GM19463 (cell line): Measurements from ENCODE around the gene S100P.
"Not testable (repeated sequence)": the region's sequence is repeated elsewhere in the genome, so short reads cannot be mapped to it uniquely, and the experiment has no call there.

ENCODE experiments used
- ATAC-seq: cut with Tn5 transposase; IDR thresholded peaks from one replicate; pipeline ENCODE4 v1.9.1; 2021; ENCODE audit warnings: mild to moderate bottlenecking, moderate library complexity; ENCODE audit not compliant: unreplicated experiment

S100P gene

DNA sequence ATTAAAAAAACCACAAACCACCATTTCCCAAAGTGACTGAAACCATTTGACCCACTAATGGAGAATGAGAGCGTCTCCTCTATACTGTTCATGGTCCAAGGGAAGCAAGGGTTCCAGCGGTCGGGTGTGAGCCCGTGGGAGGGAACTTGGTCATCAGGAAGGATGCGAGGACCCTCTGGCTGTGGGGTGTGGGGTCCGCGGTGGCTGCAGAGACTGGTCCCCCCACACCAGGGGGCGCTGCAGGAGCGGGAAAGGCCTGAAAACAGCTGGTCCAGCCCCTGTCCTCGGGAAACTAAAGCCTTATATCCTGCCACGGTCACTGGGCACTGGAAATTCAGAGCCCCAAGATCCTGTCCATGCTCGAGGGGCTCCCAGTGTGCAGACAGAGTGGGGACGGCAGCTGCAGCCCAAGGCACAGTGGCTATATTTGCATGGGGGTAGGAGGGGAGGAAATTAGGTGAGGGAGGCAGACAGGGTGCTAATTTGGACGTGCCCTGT, 26.6 kb downstream of the S100P start:
- no peak for ATAC-seq

DNA sequence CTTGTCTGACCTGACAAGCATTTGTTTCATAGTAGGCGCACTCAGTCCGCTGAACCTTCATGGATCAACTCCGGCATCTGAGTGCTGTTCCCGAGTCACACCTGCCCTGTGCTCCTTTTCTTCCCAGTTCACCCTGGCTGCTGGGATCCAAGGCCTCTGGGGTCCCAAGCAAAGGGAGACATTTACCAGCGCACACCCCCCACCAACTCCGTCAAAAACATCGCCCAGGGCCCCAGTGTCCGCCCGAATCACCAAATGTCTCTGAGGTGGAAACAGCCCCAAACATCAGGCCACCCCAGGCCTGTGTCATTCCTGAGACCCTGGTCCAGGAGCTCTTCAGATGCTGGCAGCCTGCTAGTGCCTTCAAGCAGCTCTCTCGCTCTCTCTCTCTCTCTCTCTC, 27.4 kb downstream of the S100P start:
- no peak for ATAC-seq

DNA sequence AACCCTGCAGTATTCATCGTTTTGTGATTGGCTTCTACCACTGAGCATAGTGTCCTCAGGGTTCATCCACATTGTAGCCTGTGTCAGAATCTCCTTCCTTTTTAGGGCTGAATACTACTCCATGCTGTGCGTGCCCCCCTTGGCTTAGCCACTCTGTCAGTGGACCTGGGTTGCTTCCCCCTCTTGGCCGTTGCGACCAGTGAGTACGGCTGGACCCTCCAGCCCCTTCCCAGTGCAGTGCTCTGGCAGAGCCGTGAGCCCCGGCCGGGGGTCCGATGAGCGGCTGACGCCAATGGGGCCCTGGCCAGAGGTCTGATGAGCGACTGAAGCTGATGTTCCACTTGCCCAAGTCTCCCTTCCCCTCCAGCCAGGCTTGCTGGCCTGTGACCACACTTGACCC, 29.2 kb downstream of the S100P start:
- no peak for ATAC-seq

DNA sequence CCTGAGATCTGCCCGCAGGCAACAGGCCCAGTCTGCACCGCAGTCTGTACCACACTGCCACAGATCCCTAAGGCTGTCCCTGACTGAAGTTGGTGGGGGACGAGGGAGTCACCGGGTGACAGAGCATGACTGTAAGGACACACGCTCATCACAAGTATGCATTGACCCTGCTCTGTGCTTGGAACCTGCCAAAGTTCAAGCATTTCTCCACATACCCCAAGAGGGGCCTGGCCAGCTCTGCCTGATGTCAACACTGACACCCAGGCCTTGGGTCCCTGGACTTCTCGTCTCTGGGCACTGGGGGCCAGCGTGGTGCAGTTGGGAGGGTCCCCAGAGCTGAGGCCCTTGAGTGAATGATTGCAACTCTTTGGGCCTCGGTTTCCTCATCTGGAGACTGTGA, 30.2 kb downstream of the S100P start:
- no peak for ATAC-seq

DNA sequence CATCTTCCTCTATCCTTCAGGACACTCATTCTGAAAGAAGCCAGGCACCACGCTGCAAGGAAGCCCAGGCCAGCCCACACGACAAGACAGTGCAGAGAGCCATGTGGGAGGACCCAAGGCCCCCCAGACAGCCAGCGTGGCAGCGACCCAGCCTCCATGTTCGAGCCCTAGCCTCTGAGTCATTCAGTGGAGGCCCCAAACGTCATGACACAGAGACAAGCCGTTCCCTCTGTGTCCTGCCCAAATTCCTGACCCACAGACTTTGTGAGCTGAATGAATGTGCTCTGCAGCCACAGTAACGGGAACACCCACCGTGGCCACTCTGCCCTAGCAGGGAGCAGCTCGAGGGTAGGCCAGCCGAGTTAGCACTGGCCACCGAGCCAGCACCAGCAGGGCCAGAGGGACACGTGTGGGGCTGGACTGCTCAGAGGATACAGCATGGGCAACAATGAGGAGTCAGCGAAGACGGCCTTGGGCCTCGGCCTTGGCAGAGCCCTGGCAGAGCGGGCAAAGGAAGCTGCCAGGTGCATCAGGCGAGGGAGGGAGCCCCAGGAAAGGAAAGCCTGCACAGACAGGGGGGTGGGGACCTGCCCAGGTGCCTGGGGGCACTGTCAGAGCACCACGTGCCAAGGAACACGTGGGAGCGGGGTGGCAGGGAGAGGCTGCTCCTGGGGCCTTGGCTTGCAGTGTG, 30.9 kb downstream of the S100P start:
- ATAC-seq = no peak

DNA sequence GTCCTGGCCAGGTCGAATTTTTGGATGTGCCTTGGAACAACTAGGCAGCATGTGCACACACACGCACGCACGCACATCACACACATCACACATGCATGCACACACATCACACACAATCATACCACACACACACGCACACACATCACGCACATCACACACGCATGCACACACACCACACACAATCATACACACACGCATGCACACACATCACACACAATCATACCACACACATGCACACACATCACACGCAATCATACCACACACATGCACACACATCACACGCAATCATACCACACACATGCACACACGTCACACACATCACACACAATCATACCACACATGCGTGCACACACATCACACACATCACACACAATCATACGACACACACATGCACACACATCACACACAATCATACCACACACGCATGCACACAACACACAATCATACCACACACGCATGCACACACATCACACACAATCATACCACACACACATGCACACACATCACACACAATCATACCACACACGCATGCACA, 31.8 kb downstream of the S100P start:
- not testable (repeated sequence) for ATAC-seq

DNA sequence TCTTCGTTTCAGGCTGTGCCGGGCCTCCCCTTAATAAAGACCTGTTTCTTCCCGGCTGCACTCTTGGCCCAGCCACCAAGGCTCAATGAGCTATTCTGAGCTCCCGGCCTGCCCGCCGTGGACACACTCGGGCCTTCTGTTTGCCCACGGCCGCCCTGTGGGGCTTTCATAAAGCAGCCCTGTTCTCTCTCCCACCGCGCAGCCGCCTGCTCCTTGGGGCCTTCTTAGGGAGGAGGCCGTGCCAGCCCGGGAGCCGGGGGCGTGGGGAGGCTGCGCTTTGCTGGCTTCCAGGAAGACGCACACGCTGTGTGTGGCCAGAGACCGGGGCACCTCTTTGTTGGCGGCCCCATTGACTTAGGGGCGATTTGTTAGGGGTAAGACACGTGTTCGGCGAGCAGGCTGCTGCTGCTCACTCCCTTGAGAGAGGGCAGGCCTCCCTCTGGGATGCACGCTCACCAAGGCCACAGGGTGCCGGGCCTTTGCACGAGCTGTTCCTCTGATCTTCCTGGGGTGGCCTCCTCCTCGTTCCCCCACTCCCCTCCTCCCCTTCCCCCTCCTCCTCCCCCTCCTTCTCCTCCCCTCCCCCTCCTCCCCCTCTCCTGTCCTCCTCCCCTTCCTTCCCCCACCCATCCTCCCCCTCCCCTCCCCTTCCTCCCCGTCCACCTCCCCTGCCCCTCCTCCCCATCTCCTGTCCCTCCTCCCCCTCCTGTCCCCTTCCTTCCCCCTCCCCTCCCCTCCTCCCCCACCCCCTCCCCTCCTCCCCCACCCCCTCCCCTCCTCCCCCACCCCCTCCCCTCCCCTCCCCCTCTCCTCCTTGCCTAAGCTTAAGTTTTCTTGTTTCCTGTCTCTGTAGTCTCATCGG, 33.6 kb downstream of the S100P start:
- no peak for ATAC-seq

DNA sequence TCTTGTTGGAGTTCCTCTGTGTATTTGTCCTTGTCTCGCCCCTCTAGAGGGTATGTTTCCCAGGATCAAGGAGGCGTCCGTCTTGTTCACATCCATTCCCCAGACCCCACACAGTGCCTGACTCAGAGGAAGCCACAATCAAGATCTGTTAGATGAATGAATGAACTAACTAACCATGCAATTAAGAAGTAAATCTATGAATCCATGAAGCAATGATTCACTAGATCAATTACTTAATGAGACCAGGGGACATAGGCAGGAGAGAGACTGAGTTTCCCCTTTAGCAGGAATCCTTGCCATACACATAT, 34.2 kb downstream of the S100P start:
- ATAC-seq = no peak

DNA sequence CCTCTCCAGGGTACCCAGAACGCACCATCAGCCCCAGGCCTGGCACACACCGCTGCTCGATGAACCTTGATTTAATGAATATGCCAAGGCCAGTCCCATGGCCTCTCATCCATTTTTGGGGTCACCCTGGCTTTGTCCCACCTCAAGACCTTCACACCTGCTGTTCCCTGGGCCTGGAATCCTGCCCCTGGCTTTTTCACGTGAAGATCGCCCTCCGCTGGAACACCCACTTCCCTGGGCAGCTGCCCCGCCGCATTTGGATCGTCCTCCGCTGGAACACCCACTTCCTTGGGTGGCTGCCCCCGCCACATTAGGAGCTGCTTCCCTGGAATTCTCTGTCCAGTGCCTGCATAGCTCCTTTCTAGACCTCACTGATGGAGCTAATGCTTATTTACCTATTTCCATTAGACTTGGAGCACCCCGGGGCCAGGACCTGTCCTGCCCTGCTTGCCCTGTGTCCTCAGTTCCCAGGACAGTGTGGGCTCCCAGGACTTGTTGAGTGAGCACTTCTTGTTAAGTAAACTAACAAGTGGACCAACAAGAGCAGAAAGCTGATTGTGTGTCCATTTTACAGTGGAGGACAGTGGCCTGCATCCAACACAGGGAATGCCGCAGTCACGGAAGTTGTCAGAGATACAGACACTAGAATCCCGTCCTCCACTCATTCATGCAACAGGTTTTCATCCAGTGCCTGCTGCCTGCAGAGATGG, 34.8 kb downstream of the S100P start:
- no peak for ATAC-seq

DNA sequence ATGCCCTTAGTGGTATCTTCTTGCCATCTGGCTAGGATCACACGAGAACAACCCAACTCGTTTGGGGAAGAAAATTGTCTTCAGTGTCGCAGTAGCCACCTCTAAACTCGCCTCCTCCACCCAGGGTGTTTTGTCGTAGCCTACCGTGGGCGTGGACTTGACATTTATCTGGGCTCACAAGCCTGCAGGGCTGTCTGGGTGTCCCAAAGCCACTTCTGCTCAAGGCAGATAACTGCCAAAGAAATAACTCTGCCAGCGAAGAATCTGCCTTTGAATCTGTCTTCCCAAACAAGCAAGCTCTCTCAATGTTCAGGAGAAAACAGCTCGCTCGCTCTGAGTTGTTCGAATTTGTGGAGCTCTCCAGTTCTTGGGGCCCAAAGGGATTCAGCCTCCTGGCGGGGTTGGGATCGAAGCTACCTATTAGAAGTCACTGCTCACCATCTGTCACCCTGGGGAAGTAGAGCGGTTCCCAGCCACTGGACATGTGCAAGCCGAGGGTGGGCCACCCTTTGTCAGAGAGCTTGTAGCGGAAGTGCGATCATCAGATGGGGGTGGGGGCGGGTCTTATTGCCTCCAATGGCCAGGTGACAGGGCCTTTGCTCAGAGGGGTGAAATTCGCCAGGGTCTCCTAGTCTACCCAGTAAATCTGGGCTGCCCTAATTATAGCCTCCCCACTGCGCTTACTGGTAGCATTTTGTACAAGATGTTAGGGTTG, 37.1 kb downstream of the S100P start:
- no peak for ATAC-seq

DNA sequence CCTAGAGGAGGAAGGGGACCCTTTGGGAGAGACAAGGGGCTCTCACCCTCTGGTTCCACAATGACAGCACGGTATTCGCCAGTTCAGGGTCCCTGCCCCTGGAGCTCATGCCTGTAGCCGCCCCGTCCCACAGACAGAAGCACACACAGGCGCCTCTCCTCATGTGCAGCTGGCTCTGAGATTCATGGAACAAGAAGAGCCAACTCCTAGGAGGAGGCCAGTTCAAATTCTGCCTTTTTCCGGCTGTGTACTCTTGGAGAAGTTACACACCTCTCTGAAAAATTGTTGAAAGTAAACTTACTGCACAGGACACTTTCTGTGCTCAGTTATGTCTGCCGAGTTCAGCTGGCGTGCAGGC, 37.6 kb downstream of the S100P start:
- ATAC-seq = no peak

DNA sequence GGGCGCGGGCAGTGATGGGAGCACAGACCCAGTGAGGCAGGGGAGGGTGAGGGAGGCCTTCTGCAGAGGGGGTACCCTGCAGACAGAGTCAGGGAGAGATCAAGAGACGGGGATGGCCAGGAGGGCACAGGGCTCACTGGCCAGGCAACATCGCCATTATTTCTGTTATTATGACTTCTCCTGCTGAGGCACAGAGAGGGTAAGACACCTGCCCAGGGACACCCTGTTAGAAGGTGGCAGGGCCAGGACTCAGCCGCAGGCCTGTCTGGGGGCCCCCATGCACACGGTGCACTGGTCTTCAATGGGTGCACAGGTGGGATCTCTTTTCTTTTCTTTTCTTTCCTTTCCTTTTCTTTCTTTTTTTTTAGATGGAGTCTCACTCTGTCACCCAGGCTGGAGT, 38.1 kb downstream of the S100P start:
- no peak for ATAC-seq

DNA sequence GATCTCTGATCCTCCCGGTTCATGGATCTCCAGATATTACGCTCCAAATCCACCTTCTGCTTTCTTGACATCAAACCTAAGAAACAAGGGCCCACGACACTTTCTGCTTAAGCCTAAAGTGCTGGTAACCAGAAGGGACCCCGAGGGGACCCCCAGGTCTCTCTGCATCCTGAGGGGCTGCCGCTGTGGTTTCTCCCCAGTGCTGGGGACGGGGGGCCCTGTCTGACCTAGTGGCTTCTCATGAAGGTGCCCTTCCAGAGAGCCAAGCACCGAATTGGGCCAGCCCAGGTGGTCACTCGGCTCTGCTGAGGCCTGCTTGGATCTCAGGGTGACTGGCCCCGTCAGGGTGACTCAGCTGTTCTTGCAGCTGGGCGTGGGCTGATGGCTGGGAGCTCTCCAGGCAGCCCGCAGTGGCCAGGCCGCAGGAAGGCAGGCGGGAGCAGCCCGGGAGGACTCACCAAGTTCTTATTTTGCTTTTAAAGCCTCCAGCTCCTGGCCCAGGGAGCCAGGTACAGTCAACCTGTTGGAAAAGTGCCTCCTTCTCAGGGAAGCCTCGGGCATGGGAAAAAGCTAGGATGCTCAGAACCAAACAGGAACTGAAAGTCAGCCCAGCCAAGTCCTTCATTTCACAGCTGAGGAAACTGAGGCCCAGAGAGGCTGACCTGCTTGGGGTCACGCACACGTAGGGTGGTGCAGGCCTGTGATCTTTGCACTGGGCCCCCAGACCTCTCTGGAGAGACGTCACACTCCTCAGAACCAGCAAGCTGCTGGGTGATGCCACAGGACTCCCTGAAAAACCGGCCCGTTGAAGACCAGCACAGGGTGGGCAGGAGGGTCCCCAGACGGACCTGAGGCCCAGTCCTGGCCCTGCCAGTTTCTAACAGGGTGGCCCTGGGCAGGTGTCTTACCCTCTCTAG, 39.0 kb downstream of the S100P start:
- ATAC-seq = no peak

DNA sequence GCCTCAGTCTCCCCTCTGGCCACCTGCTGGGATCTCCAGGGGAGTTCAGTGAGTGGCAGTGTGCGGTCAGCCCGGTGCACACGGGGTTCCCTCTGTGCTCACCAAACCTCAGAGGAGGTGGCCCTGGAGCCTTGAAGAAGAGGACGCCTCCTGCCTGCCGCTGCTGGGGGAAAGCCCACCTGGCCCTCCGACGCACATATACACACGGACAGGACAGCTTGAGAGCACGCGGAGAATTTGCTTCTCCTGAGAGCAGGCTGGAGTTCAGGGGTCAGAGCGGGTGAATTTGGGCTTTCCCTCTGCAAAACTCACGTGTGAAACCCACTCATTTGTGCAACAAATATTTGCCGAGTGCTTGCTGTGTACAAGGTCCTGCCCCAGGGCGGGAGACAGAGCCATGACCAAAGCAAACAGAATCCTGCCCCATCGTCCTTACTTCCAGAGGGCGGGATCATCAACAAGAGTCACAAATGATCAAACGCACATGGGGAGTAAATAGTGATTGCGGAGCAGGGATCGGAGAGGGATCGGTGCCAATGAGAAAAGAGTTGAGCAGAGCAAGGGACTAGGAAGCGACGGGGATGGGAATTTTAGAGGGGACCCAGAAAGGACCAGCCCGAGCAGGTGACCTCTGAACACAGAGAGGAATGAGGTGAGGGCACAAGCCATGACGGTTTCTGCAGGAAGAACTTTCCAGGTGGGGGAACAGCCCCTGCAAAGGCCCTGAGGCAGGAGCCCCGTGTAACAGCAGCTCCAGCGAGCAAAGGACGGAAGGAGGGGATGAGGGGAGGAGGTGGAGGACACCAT, 39.9 kb downstream of the S100P start:
- no peak for ATAC-seq

DNA sequence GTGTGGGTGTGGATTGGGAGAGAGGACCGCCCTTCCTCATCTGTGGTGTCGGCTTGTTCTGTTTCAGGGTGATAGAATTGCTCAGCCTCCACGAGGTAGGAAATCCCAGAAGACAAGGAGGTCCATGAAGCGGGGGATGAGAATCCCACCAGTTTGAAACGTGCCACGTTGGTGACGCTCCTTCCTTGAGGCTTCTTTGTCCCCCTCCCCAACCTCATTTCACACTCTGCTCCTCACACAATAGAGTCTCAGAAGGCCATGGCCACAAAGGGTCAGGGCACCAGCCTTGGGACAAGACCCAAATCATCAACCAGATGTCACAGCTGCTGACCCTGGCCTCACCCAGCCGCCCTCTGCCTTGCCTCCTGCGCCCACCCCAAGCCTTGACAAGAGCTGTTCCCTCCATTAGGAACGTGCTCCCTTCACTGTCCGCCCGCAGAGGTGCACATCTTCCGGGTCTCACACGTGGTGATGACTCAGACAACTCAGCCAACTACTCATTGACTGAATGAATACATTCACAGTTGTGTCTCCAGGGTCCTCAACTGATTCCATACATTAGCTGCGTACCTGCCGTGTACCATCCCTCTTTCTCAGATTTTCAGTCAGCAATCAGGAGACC, 40.6 kb downstream of the S100P start:
- no peak for ATAC-seq

DNA sequence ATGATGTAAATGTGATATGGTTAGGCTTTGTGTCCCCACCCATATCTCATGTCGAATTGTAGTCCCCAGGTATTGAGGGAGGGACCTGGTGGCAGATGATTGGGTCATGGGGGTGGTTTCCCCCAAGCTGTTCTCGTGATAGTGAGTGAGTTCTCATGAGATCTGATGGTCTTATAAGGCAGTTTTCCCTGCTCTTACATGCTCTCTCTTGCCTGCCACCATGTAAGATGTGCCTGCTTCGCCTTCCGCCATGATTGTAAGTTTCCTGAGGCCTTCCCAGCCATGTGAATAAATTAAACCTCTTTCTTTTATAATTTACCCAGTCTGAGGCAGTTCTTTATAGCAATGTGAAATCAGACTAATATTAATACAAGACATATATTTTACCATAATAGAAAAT, 46.2 kb downstream of the S100P start:
- no peak for ATAC-seq

DNA sequence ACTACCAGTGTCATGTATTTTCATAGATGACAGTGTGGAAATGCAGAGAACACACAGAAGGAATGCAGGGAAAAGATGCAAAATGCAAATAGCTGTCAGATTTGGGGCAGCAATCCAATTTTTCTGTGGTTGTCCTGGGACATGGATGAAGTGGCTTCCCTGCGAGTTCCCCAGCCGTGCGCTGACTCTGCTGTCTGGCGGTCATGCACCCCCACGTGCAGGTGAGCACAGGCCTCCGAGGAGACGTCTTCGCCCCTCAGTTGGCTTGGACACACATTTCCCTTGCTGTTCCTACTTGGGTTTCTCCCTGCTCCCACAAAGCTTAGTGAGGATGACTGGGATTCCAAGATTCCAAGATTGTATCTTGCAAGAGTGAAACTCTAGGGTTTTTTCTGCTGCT, 46.7 kb downstream of the S100P start:
- no peak for ATAC-seq

DNA sequence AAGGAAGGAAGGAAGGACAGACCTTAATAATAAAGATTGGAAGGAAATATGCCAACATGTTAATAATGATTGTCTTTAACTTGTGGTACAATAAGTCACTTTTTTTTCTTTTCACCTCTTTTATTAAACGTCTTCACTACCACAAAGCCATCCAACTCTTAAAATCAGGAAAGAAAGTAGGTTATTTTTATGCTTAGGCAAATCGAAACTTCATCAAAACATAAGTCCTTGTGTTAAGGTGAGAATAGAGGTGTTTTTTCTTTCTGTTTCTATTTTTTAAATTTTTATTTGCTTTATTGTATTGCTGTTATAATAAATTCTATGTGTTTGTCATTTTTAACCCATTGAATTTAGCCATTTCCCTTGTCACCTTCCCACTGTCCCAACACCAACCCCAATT, 48.8 kb downstream of the S100P start:
- ATAC-seq = no peak

DNA sequence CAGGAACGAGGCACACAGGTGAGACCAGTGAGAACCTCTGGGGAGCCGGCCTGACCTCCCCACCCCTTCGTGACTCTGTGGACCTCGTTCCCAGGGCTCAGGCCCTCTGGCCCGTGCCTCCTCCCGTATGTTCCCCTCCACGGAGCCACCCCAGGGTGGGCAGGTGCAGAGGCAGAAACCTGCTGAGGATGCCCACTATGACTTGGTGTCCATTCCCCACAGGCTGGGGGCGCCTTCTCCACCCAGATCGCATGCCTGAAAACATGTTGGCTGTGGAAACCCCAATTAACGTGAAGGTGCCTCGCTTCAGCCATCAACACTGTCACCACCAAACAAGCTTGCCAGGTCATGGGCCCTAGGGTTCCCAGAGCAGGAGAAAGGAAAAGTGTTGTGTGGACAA, 49.3 kb downstream of the S100P start:
- ATAC-seq = no peak
